Dermis blood vessel endothelial cell (primary cell): Measurements from ENCODE around the gene RAB11FIP5. TPM values are rescaled to one million over a fixed set of nuclear protein-coding genes. Genes with fewer than 3 reads are reported as not detected.

Experiments
- DNase-seq: peaks from one replicate; pipeline ENCODE4 v3.0.0; 2010
- total RNA-seq: library from RNA; depleted of rRNA; stranded (reverse); fragments of >200 nt; gene quantifications from 2 replicates; pipeline ENCODE4 v1.2.3, GENCODE V29; 2014

Gene RAB11FIP5
- total RNA-seq, 1 donor from 2014 or later, result 66.0 TPM

- DNase-seq, result peak; percentile 91
Observed at GRCh38 chr2:73083886-73084800, 28.6 kb downstream of the RAB11FIP5 start.

- no peak for DNase-seq
Observed at GRCh38 chr2:73082523-73083410, 30.0 kb downstream of the RAB11FIP5 start.

- no peak for DNase-seq
Observed at GRCh38 chr2:73081181-73081671, 31.5 kb downstream of the RAB11FIP5 start.

- no peak for DNase-seq
Observed at GRCh38 chr2:73080321-73081131, 32.2 kb downstream of the RAB11FIP5 start.

- DNase-seq, result no peak
Observed at GRCh38 chr2:73079636-73080035, 33.1 kb downstream of the RAB11FIP5 start.

GRCh38 chr2:73078457-73079411 lies 34.0 kb downstream of the RAB11FIP5 start:
- DNase-seq, result no peak

GRCh38 chr2:73077424-73077795 lies 35.3 kb downstream of the RAB11FIP5 start:
- no peak for DNase-seq

GRCh38 chr2:73076701-73077423 lies 35.9 kb downstream of the RAB11FIP5 start:
- DNase-seq, result no peak

GRCh38 chr2:73075477-73076373 lies 37.0 kb downstream of the RAB11FIP5 start:
- DNase-seq, result no peak

GRCh38 chr2:73074110-73075069 lies 38.4 kb downstream of the RAB11FIP5 start:
- no peak for DNase-seq

- no peak for DNase-seq
Observed at GRCh38 chr2:73072416-73072815, 40.3 kb downstream of the RAB11FIP5 start.

GRCh38 chr2:73072129-73072395 lies 40.7 kb downstream of the RAB11FIP5 start:
- DNase-seq, result no peak

- peak; percentile 97 for DNase-seq
Observed at GRCh38 chr2:73071360-73072128, 41.2 kb downstream of the RAB11FIP5 start, which contains the start of gene SFXN5. SFXN5 (minus strand) TSS chr2:73071712; CDS start chr2:73071705, 7 bp downstream.

- DNase-seq, result peak; percentile 47
Observed at GRCh38 chr2:73070643-73071359, 41.9 kb downstream of the RAB11FIP5 start.

GRCh38 chr2:73069855-73070642 lies 42.7 kb downstream of the RAB11FIP5 start:
- DNase-seq, result no peak
